ENCODE data around the gene SEPTIN6.

Gene SEPTIN6

GRCh38 chrX:119682019-119682989 lies 10.7 kb downstream of the SEPTIN6 start:
- Histone ChIP-seq H3K4me3 (ENCODE audit: severe bottlenecking) (no peak overlapping the region), H3K27me3 (ENCODE audit: insufficient read depth, poor library complexity, severe bottlenecking) (no peaks in the 10 kb centered on the region), H3K27ac (ENCODE audit: poor library complexity, severe bottlenecking) (no peak overlapping the region), H3K4me1 (ENCODE audit: insufficient read depth, poor library complexity, severe bottlenecking) (no peaks in the 10 kb centered on the region), H3K9me3 (ENCODE audit: severe bottlenecking) (no peaks in the 10 kb centered on the region), H3K36me3 (ENCODE audit: low read depth) (no peaks in the 10 kb centered on the region)
- no peak for DNase-seq (ENCODE audit: low spot score)
- ATAC-seq (ENCODE audit: low read depth): no peak
- no peak for TF ChIP-seq CTCF (IDR thresholded peaks at IDR 0.05; ENCODE audit: poor library complexity, severe bottlenecking)

- no peaks in the 10 kb centered on the region for H3K27me3 ChIP-seq (ENCODE audit: insufficient read depth, poor library complexity, severe bottlenecking)
- H3K4me3 ChIP-seq (ENCODE audit: severe bottlenecking): no peak overlapping the region
- no peaks in the 10 kb centered on the region for H3K4me1 ChIP-seq (ENCODE audit: insufficient read depth, poor library complexity, severe bottlenecking)
- H3K27ac ChIP-seq (ENCODE audit: poor library complexity, severe bottlenecking): no peak overlapping the region
- no peak for TF ChIP-seq CTCF (IDR thresholded peaks at IDR 0.05; ENCODE audit: poor library complexity, severe bottlenecking)
- no peaks in the 10 kb centered on the region for H3K9me3 ChIP-seq (ENCODE audit: severe bottlenecking)
- ATAC-seq (ENCODE audit: low read depth) (no peak), DNase-seq (ENCODE audit: low spot score) (no peak)
- no peaks in the 10 kb centered on the region for H3K36me3 ChIP-seq (ENCODE audit: low read depth)
Measured at GRCh38 chrX:119677654-119677981, 15.3 kb downstream of the SEPTIN6 start.

GRCh38 chrX:119676949-119677653 lies 15.9 kb downstream of the SEPTIN6 start:
- Histone ChIP-seq H3K27ac (ENCODE audit: poor library complexity, severe bottlenecking) (no peak overlapping the region), H3K36me3 (ENCODE audit: low read depth) (no peaks in the 10 kb centered on the region), H3K27me3 (ENCODE audit: insufficient read depth, poor library complexity, severe bottlenecking) (no peaks in the 10 kb centered on the region), H3K4me1 (ENCODE audit: insufficient read depth, poor library complexity, severe bottlenecking) (no peaks in the 10 kb centered on the region), H3K4me3 (ENCODE audit: severe bottlenecking) (no peak overlapping the region), H3K9me3 (ENCODE audit: severe bottlenecking) (no peaks in the 10 kb centered on the region)
- no peak for ATAC-seq (ENCODE audit: low read depth)
- TF ChIP-seq CTCF (IDR thresholded peaks at IDR 0.05; ENCODE audit: poor library complexity, severe bottlenecking): no peak
- no peak for DNase-seq (ENCODE audit: low spot score)

GRCh38 chrX:119673336-119673735 lies 19.6 kb downstream of the SEPTIN6 start:
- ATAC-seq (ENCODE audit: low read depth) (no peak), DNase-seq (ENCODE audit: low spot score) (no peak)
- Histone ChIP-seq H3K27ac (ENCODE audit: poor library complexity, severe bottlenecking) (no peak overlapping the region), H3K4me1 (ENCODE audit: insufficient read depth, poor library complexity, severe bottlenecking) (no peaks in the 10 kb centered on the region), H3K4me3 (ENCODE audit: severe bottlenecking) (no peak overlapping the region), H3K27me3 (ENCODE audit: insufficient read depth, poor library complexity, severe bottlenecking) (no peaks in the 10 kb centered on the region), H3K9me3 (ENCODE audit: severe bottlenecking) (no peaks in the 10 kb centered on the region), H3K36me3 (ENCODE audit: low read depth) (no peaks in the 10 kb centered on the region)
- TF ChIP-seq CTCF (IDR thresholded peaks at IDR 0.05; ENCODE audit: poor library complexity, severe bottlenecking): no peak
